EH (cell line): Measurements from ENCODE around the gene DEFB121.

ENCODE experiments used
- DNase-seq: peaks from one replicate; pipeline ENCODE4 v3.0.0-alpha.2; 2015; ENCODE audit warnings: low read depth

DEFB121 gene

GRCh38 chr20:31363295-31363694 lies 42.7 kb downstream of the DEFB121 start:
- no peak for DNase-seq

DNA sequence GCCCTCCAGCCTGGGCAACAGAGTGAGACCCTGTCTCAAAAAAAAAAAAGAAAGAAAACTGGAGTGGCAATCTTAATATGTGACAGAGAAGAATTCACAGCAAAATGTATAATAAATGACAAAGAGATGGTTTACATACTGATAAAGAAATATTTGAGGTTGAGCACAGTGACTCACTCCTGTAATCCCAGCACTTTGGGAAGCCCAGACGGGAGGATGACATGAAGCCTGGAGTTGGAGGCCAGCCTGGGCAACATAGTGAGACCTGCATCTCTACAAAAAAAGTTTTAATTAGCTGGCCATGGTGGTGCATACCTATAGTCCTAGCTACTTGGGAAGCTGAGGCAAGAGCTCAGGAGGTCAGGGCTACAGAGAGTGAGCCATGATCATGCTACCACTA lies 50.0 kb downstream of the DEFB121 start:
- DNase-seq, result no peak
